ENCODE measurements around the gene TMEM141. TPM values are rescaled to one million over a fixed set of nuclear protein-coding genes. Genes with fewer than 3 reads are reported as not detected.

Gene TMEM141
- total RNA-seq, 1 experiment from 2014 or later = 20.5 TPM

- no peaks in the 10 kb centered on the region for H3K9me2 ChIP-seq (replicated peaks; ENCODE audit: insufficient read depth, low read length)
- H3K27me3 ChIP-seq (ENCODE audit: low read length) = no peaks in the 10 kb centered on the region
- peaks cover 40% of the 10 kb centered on the region for H3K4me1 ChIP-seq (ENCODE audit: low read length)
- H3K79me2 ChIP-seq (ENCODE audit: low read length) = peaks cover 37% of the 10 kb centered on the region
- no peak overlapping the region for H3K27ac ChIP-seq (ENCODE audit: low read length)
- H2AFZ ChIP-seq (ENCODE audit: low read length) = no peak overlapping the region
- no peak for DNase-seq
- no peak overlapping the region for H3K9ac ChIP-seq (ENCODE audit: low read length)
- 0 out of 2 replicates have a peak, but pooled peaks cover 7% of the 10 kb centered on the region for H4K20me1 ChIP-seq (ENCODE audit: insufficient read depth, low read depth, low read length)
- no peak overlapping the region for H3K4me2 ChIP-seq (ENCODE audit: low read depth, low read length, poor library complexity, severe bottlenecking)
- no peaks in the 10 kb centered on the region for H3K9me3 ChIP-seq (ENCODE audit: low read length)
- H3K36me3 ChIP-seq (ENCODE audit: insufficient read depth, low read length) = peaks cover 9% of the 10 kb centered on the region; the same call in 1 of the 2 replicates
- H3K4me3 ChIP-seq (ENCODE audit: low read length) = no peak overlapping the region
These were observed 14.1 kb downstream of the TMEM141 start for GRCh38 chr9:136805207-136805740.

GRCh38 chr9:136806067-136806466 is 14.9 kb downstream of the TMEM141 start:
- no peaks in the 10 kb centered on the region for H3K9me2 ChIP-seq (replicated peaks; ENCODE audit: insufficient read depth, low read length)
- peaks cover 15% of the 10 kb centered on the region; the same call in 1 of the 2 replicates for H3K36me3 ChIP-seq (ENCODE audit: insufficient read depth, low read length)
- H3K4me1 ChIP-seq (ENCODE audit: low read length) = peaks cover 37% of the 10 kb centered on the region
- peak overlapping the region; percentile 99 for H3K4me3 ChIP-seq (ENCODE audit: low read length)
- H2AFZ ChIP-seq (ENCODE audit: low read length) = no peak overlapping the region
- H3K79me2 ChIP-seq (ENCODE audit: low read length) = peaks cover 45% of the 10 kb centered on the region
- DNase-seq = no peak
- H3K4me2 ChIP-seq (ENCODE audit: low read depth, low read length, poor library complexity, severe bottlenecking) = peak overlapping the region; percentile 99
- H3K27me3 ChIP-seq (ENCODE audit: low read length) = no peaks in the 10 kb centered on the region
- H3K9me3 ChIP-seq (ENCODE audit: low read length) = no peaks in the 10 kb centered on the region
- H4K20me1 ChIP-seq (ENCODE audit: insufficient read depth, low read depth, low read length) = no peaks in the 10 kb centered on the region
- no peak overlapping the region for H3K27ac ChIP-seq (ENCODE audit: low read length)
- peak overlapping the region; percentile 100 for H3K9ac ChIP-seq (ENCODE audit: low read length)

GRCh38 chr9:136806631-136807201 is 15.6 kb downstream of the TMEM141 start:
- Histone ChIP-seq H4K20me1 (ENCODE audit: insufficient read depth, low read depth, low read length) (no peaks in the 10 kb centered on the region), H3K27me3 (ENCODE audit: low read length) (no peaks in the 10 kb centered on the region), H3K4me3 (ENCODE audit: low read length) (peak overlapping the region; percentile 99), H3K9ac (ENCODE audit: low read length) (peak overlapping the region; percentile 100), H3K27ac (ENCODE audit: low read length) (peak overlapping the region; percentile 65; the same call in 1 of the 2 replicates), H3K9me2 (replicated peaks; ENCODE audit: insufficient read depth, low read length) (no peaks in the 10 kb centered on the region), H3K4me2 (ENCODE audit: low read depth, low read length, poor library complexity, severe bottlenecking) (peak overlapping the region; percentile 99), H3K79me2 (ENCODE audit: low read length) (peaks cover 51% of the 10 kb centered on the region), H3K36me3 (ENCODE audit: insufficient read depth, low read length) (peaks cover 16% of the 10 kb centered on the region; the same call in 1 of the 2 replicates), H3K9me3 (ENCODE audit: low read length) (no peaks in the 10 kb centered on the region), H2AFZ (ENCODE audit: low read length) (no peak overlapping the region), H3K4me1 (ENCODE audit: low read length) (peaks cover 36% of the 10 kb centered on the region)
- no peak for DNase-seq

GRCh38 chr9:136807281-136808074 is 16.3 kb downstream of the TMEM141 start, which contains the start of gene RABL6:
TSS of gene RABL6 (plus strand) at chr9:136807948. CDS start at chr9:136808197, 249 bp downstream.
- Histone ChIP-seq H3K27me3 (ENCODE audit: low read length) (no peaks in the 10 kb centered on the region), H3K9me2 (replicated peaks; ENCODE audit: insufficient read depth, low read length) (no peaks in the 10 kb centered on the region), H3K36me3 (ENCODE audit: insufficient read depth, low read length) (peaks cover 16% of the 10 kb centered on the region; the same call in 1 of the 2 replicates), H4K20me1 (ENCODE audit: insufficient read depth, low read depth, low read length) (no peaks in the 10 kb centered on the region), H3K9ac (ENCODE audit: low read length) (peak within 1 kb of the TSS; percentile 100), H3K4me1 (ENCODE audit: low read length) (peaks cover 38% of the 10 kb centered on the region), H3K27ac (ENCODE audit: low read length) (peak within 1 kb of the TSS; percentile 69), H3K79me2 (ENCODE audit: low read length) (peaks cover 58% of the 10 kb centered on the region), H3K9me3 (ENCODE audit: low read length) (no peaks in the 10 kb centered on the region), H3K4me2 (ENCODE audit: low read depth, low read length, poor library complexity, severe bottlenecking) (peak within 1 kb of the TSS; percentile 99), H3K4me3 (ENCODE audit: low read length) (peak within 1 kb of the TSS; percentile 99), H2AFZ (ENCODE audit: low read length) (peak within 1 kb of the TSS; percentile 62; the same call in 1 of the 2 replicates)
- peak; percentile 93 for DNase-seq

- DNase-seq = peak; percentile 74
- peak overlapping the region; percentile 69 for H3K27ac ChIP-seq (ENCODE audit: low read length)
- no peaks in the 10 kb centered on the region for H3K9me2 ChIP-seq (replicated peaks; ENCODE audit: insufficient read depth, low read length)
- H3K4me2 ChIP-seq (ENCODE audit: low read depth, low read length, poor library complexity, severe bottlenecking) = peak overlapping the region; percentile 96
- peaks cover 38% of the 10 kb centered on the region for H3K4me1 ChIP-seq (ENCODE audit: low read length)
- no peaks in the 10 kb centered on the region for H4K20me1 ChIP-seq (ENCODE audit: insufficient read depth, low read depth, low read length)
- no peaks in the 10 kb centered on the region for H3K27me3 ChIP-seq (ENCODE audit: low read length)
- no peaks in the 10 kb centered on the region for H3K9me3 ChIP-seq (ENCODE audit: low read length)
- peaks cover 66% of the 10 kb centered on the region for H3K79me2 ChIP-seq (ENCODE audit: low read length)
- H3K36me3 ChIP-seq (ENCODE audit: insufficient read depth, low read length) = peaks cover 16% of the 10 kb centered on the region; the same call in 1 of the 2 replicates
- H3K4me3 ChIP-seq (ENCODE audit: low read length) = peak overlapping the region; percentile 98
- peak overlapping the region; percentile 100 for H3K9ac ChIP-seq (ENCODE audit: low read length)
- H2AFZ ChIP-seq (ENCODE audit: low read length) = no peak overlapping the region; the same call in 1 of the 2 replicates
These were observed 17.1 kb downstream of the TMEM141 start for GRCh38 chr9:136808075-136808805.

- no peaks in the 10 kb centered on the region for H3K9me2 ChIP-seq (replicated peaks; ENCODE audit: insufficient read depth, low read length)
- no peak overlapping the region for H2AFZ ChIP-seq (ENCODE audit: low read length)
- peak overlapping the region; percentile 100 for H3K9ac ChIP-seq (ENCODE audit: low read length)
- no peaks in the 10 kb centered on the region for H3K9me3 ChIP-seq (ENCODE audit: low read length)
- peaks cover 16% of the 10 kb centered on the region; the same call in 1 of the 2 replicates for H3K36me3 ChIP-seq (ENCODE audit: insufficient read depth, low read length)
- no peaks in the 10 kb centered on the region for H3K27me3 ChIP-seq (ENCODE audit: low read length)
- H3K27ac ChIP-seq (ENCODE audit: low read length) = no peak overlapping the region; the same call in 1 of the 2 replicates
- H4K20me1 ChIP-seq (ENCODE audit: insufficient read depth, low read depth, low read length) = no peaks in the 10 kb centered on the region
- peaks cover 38% of the 10 kb centered on the region for H3K4me1 ChIP-seq (ENCODE audit: low read length)
- DNase-seq = no peak
- peak overlapping the region; percentile 96 for H3K4me2 ChIP-seq (ENCODE audit: low read depth, low read length, poor library complexity, severe bottlenecking)
- peaks cover 71% of the 10 kb centered on the region for H3K79me2 ChIP-seq (ENCODE audit: low read length)
- H3K4me3 ChIP-seq (ENCODE audit: low read length) = peak overlapping the region; percentile 98
These were observed 17.6 kb downstream of the TMEM141 start for GRCh38 chr9:136808806-136809158.

GRCh38 chr9:136814725-136815421 is 23.7 kb downstream of the TMEM141 start:
- Histone ChIP-seq H3K27ac (ENCODE audit: low read length) (peak overlapping the region; percentile 29; the same call in 1 of the 2 replicates), H3K9me3 (ENCODE audit: low read length) (no peaks in the 10 kb centered on the region), H4K20me1 (ENCODE audit: insufficient read depth, low read depth, low read length) (peaks cover 3% of the 10 kb centered on the region; the same call in 1 of the 2 replicates), H3K4me2 (ENCODE audit: low read depth, low read length, poor library complexity, severe bottlenecking) (no peak overlapping the region), H3K4me1 (ENCODE audit: low read length) (peaks cover 21% of the 10 kb centered on the region), H3K79me2 (ENCODE audit: low read length) (peaks cover 77% of the 10 kb centered on the region), H3K9ac (ENCODE audit: low read length) (0 out of 2 replicates have a peak overlapping the region, but pooled peaks have one; percentile 11), H3K9me2 (replicated peaks; ENCODE audit: insufficient read depth, low read length) (no peaks in the 10 kb centered on the region), H3K27me3 (ENCODE audit: low read length) (no peaks in the 10 kb centered on the region), H3K36me3 (ENCODE audit: insufficient read depth, low read length) (peaks cover 18% of the 10 kb centered on the region; the same call in 1 of the 2 replicates), H3K4me3 (ENCODE audit: low read length) (no peak overlapping the region), H2AFZ (ENCODE audit: low read length) (no peak overlapping the region)
- DNase-seq = peak; percentile 51
